GM21529 (cell line): ENCODE results near the gene TUT1.
"Not testable (repeated sequence)": the region's sequence is repeated elsewhere in the genome, so short reads cannot be mapped to it uniquely, and the experiment has no call there.

Source experiments
- ATAC-seq: cut with Tn5 transposase; IDR thresholded peaks from one replicate; pipeline ENCODE4 v1.9.1; 2021; ENCODE audit not compliant: unreplicated experiment

Gene TUT1

GRCh38 chr11:62556875-62557631 lies 34.3 kb downstream of the TUT1 start:
- peak; percentile 41 for ATAC-seq

GRCh38 chr11:62556108-62556874 lies 35.0 kb downstream of the TUT1 start:
- ATAC-seq = peak; percentile 36

GRCh38 chr11:62555464-62556107 lies 35.7 kb downstream of the TUT1 start:
- ATAC-seq = peak; percentile 32

GRCh38 chr11:62554387-62555167 lies 36.7 kb downstream of the TUT1 start:
- no peak for ATAC-seq

- ATAC-seq = no peak
Measured at GRCh38 chr11:62553839-62554361, 37.4 kb downstream of the TUT1 start.

GRCh38 chr11:62553080-62553838 lies 38.1 kb downstream of the TUT1 start:
- ATAC-seq = no peak

- ATAC-seq = no peak
Measured at GRCh38 chr11:62552485-62553079, 38.7 kb downstream of the TUT1 start.

- not testable (repeated sequence) for ATAC-seq
Measured at GRCh38 chr11:62550478-62550877, 40.8 kb downstream of the TUT1 start.

GRCh38 chr11:62548545-62549335 lies 42.6 kb downstream of the TUT1 start:
- no peak for ATAC-seq

GRCh38 chr11:62547691-62548281 lies 43.5 kb downstream of the TUT1 start:
- ATAC-seq = no peak

- ATAC-seq = no peak
Measured at GRCh38 chr11:62546929-62547625, 44.2 kb downstream of the TUT1 start.

- no peak for ATAC-seq
Measured at GRCh38 chr11:62546244-62546928, 44.9 kb downstream of the TUT1 start, which contains the start of gene AHNAK. TSS of gene AHNAK (minus strand) at chr11:62546806. CDS start at chr11:62536098, 10,708 bp downstream.

- ATAC-seq = no peak
Measured at GRCh38 chr11:62545437-62546243, 45.7 kb downstream of the TUT1 start.

GRCh38 chr11:62544581-62545436 lies 46.5 kb downstream of the TUT1 start:
- ATAC-seq = no peak

GRCh38 chr11:62543680-62544444 lies 47.5 kb downstream of the TUT1 start:
- ATAC-seq = no peak
